H9 (cell line): ENCODE measurements around the gene TMEM154. TPM values are rescaled to one million over a fixed set of nuclear protein-coding genes. Genes with fewer than 3 reads are reported as not detected.

ENCODE experiments used
- DNase-seq: peaks from one replicate; pipeline ENCODE4 v3.0.0-alpha.2; 2017
- H2AFZ ChIP-seq: one replicate; pipeline ENCODE4 v1.6.1; 2013; ENCODE audit warnings: mild to moderate bottlenecking, low read length, control low read depth, moderate library complexity
- H2AK5ac ChIP-seq: 2 replicates; pipeline ENCODE4 v1.6.1; 2013; ENCODE audit warnings: low read length, control low read depth, mixed read lengths; ENCODE audit not compliant: insufficient read length
- H2BK120ac ChIP-seq: one replicate; pipeline ENCODE4 v1.6.1; 2013; ENCODE audit warnings: low read depth, mild to moderate bottlenecking, low read length, control low read depth, inconsistent platforms; ENCODE audit not compliant: poor library complexity, severe bottlenecking
- H2BK12ac ChIP-seq: 2 replicates; pipeline ENCODE4 v1.6.1; 2013; ENCODE audit warnings: low read length, control low read depth, mixed read lengths, low read depth; ENCODE audit not compliant: insufficient read length
- H2BK15ac ChIP-seq: 2 replicates; pipeline ENCODE4 v1.6.1; 2013; ENCODE audit warnings: low read depth, low read length, control low read depth
- H2BK20ac ChIP-seq: one replicate; pipeline ENCODE4 v1.6.1; 2013; ENCODE audit warnings: low read depth, mild to moderate bottlenecking, low read length, control low read depth, inconsistent platforms; ENCODE audit not compliant: poor library complexity, severe bottlenecking
- H2BK5ac ChIP-seq: 2 replicates; pipeline ENCODE4 v1.6.1; 2013; ENCODE audit warnings: low read length, control low read depth, mixed read lengths; ENCODE audit not compliant: insufficient read length
- H3K14ac ChIP-seq: 2 replicates; pipeline ENCODE4 v1.6.1; 2013; ENCODE audit warnings: low read length, control low read depth; ENCODE audit not compliant: insufficient read depth
- H3K18ac ChIP-seq: 2 replicates; pipeline ENCODE4 v1.6.1; 2013; ENCODE audit warnings: low read depth, mild to moderate bottlenecking, mixed read lengths, low read length, control low read depth; ENCODE audit not compliant: insufficient read length
- H3K23ac ChIP-seq: 2 replicates; pipeline ENCODE4 v1.6.1; 2013; ENCODE audit warnings: low read length, control low read depth, mixed read lengths, low read depth; ENCODE audit not compliant: insufficient read length
- H3K23me2 ChIP-seq: 2 replicates; pipeline ENCODE4 v1.6.1; 2013; ENCODE audit warnings: low read depth, mild to moderate bottlenecking, mixed read lengths, low read length, control low read depth; ENCODE audit not compliant: insufficient read length, poor library complexity, severe bottlenecking
- H3K27ac ChIP-seq: 2 replicates; pipeline ENCODE4 v1.5.1; 2013; ENCODE audit warnings: low read length, control low read depth, mixed read lengths, low read depth; ENCODE audit not compliant: insufficient read length
- H3K27me3 ChIP-seq: 2 replicates; pipeline ENCODE4 v1.6.1; 2013; ENCODE audit warnings: low read length, control low read depth, inconsistent platforms; ENCODE audit not compliant: insufficient read depth
- H3K4ac ChIP-seq: 2 replicates; pipeline ENCODE4 v1.6.1; 2013; ENCODE audit warnings: low read depth, mild to moderate bottlenecking, control low read depth, inconsistent platforms, low read length, moderate library complexity
- H3K4me1 ChIP-seq: 2 replicates; pipeline ENCODE4 v1.6.1; 2013; ENCODE audit warnings: low read length, control low read depth, inconsistent platforms; ENCODE audit not compliant: insufficient read depth
- H3K4me2 ChIP-seq: 2 replicates; pipeline ENCODE4 v1.6.1; 2013; ENCODE audit warnings: low read length, control low read depth, mixed read lengths; ENCODE audit not compliant: insufficient read length, insufficient read depth
- H3K56ac ChIP-seq: 2 replicates; pipeline ENCODE4 v1.6.1; 2013; ENCODE audit warnings: low read depth, mild to moderate bottlenecking, mixed read lengths, low read length, control low read depth; ENCODE audit not compliant: insufficient read length
- H3K79me1 ChIP-seq: 2 replicates; pipeline ENCODE4 v1.6.1; 2013; ENCODE audit warnings: low read depth, mild to moderate bottlenecking, moderate library complexity, low read length, control low read depth, inconsistent platforms; ENCODE audit not compliant: insufficient read depth, poor library complexity, severe bottlenecking
- H3K79me2 ChIP-seq: 2 replicates; pipeline ENCODE4 v1.6.1; 2013; ENCODE audit warnings: low read length, control low read depth, inconsistent platforms; ENCODE audit not compliant: insufficient read depth
- H3K9ac ChIP-seq: 2 replicates; pipeline ENCODE4 v1.6.1; 2013; ENCODE audit warnings: low read length, control low read depth, mixed read lengths; ENCODE audit not compliant: insufficient read length; ENCODE audit errors: extremely low read depth
- H3K9me3 ChIP-seq: one replicate; pipeline ENCODE4 v1.6.1; 2013; ENCODE audit warnings: low read depth, low read length, inconsistent platforms; ENCODE audit not compliant: control insufficient read depth
- H3T11ph ChIP-seq: one replicate; pipeline ENCODE4 v1.6.1; 2013; ENCODE audit warnings: mild to moderate bottlenecking, low read length, control low read depth, inconsistent platforms
- H4K20me1 ChIP-seq: one replicate; pipeline ENCODE4 v1.6.1; 2013; ENCODE audit not compliant: control insufficient read depth, insufficient read length, insufficient read depth
- H4K5ac ChIP-seq: 2 replicates; pipeline ENCODE4 v1.6.1; 2013; ENCODE audit warnings: low read depth, mild to moderate bottlenecking, mixed read lengths, low read length, control low read depth; ENCODE audit not compliant: insufficient read length
- H4K8ac ChIP-seq: replicated peaks from 2 replicates; pipeline ENCODE4 v1.6.1; 2013; ENCODE audit warnings: low read length, control low read depth, mixed read lengths, low read depth; ENCODE audit not compliant: insufficient read length
- H4K91ac ChIP-seq: 2 replicates; pipeline ENCODE4 v1.6.1; 2013; ENCODE audit warnings: low read depth, mild to moderate bottlenecking, moderate library complexity, mixed read lengths, low read length, control low read depth; ENCODE audit not compliant: insufficient read length
- H3K27ac Mint-ChIP-seq, 3 experiments: 2 replicates in 2 of 3; 3 replicates in 1 of 3; pipeline ENCODE4 v1.8.0; 2020 to 2021; ENCODE audit warnings: mixed read lengths in 3 of 3, mild to moderate bottlenecking in 1 of 3, moderate library complexity in 1 of 3
- H3K27me3 Mint-ChIP-seq: 2 replicates; pipeline ENCODE4 v1.8.0; 2021; ENCODE audit warnings: low read depth, mild to moderate bottlenecking, moderate library complexity, mixed read lengths
- H3K36me3 Mint-ChIP-seq, 3 experiments: 2 replicates in 2 of 3; 3 replicates in 1 of 3; pipeline ENCODE4 v1.8.0; 2020 to 2021; ENCODE audit warnings: low read depth in 3 of 3, mixed read lengths in 3 of 3; ENCODE audit not compliant: insufficient read depth in 1 of 3
- H3K4me1 Mint-ChIP-seq, 2 experiments: 2 replicates each; pipeline ENCODE4 v1.8.0; 2020; ENCODE audit warnings: mixed read lengths in 2 of 2
- H3K4me3 Mint-ChIP-seq, 2 experiments: 2 replicates in 1 of 2; 3 replicates in 1 of 2; pipeline ENCODE4 v1.8.0; 2020 to 2021; ENCODE audit warnings: mild to moderate bottlenecking in 2 of 2, mixed read lengths in 2 of 2, moderate library complexity in 1 of 2
- H3K9me3 Mint-ChIP-seq, 2 experiments: 2 replicates in 1 of 2; 3 replicates in 1 of 2; pipeline ENCODE4 v1.8.0; 2020; ENCODE audit warnings: mild to moderate bottlenecking in 2 of 2, mixed read lengths in 2 of 2, moderate library complexity in 1 of 2
- WGBS: extraction: QIAGEN DNeasy Blood & Tissue Kit; methylation state at CpG from one replicate; pipeline ENCODE4 v1.1.7; 2013; ENCODE audit warnings: missing lambda C conversion rate, low lambda C conversion rate, mixed read lengths; ENCODE audit not compliant: insufficient read length; ENCODE audit errors: extremely low coverage; 5-methylcytosine and 5-hydroxymethylcytosine counted together
- total RNA-seq: library from RNA; stranded (reverse); gene quantifications from 2 replicates; pipeline ENCODE4 v1.2.1, GENCODE V29; 2021
- TF ChIP-seq, protein P1 (sequence below): fragments of 200-600 bp; sonication (generic); conservative IDR thresholded peaks from 3 replicates; pipeline ENCODE4 v1.8.0; 2021; ENCODE audit warnings: antibody characterized with exemption, mild to moderate bottlenecking

The TMEM154 gene
- total RNA-seq, 1 experiment from 2014 or later: 1.7 TPM

DNA sequence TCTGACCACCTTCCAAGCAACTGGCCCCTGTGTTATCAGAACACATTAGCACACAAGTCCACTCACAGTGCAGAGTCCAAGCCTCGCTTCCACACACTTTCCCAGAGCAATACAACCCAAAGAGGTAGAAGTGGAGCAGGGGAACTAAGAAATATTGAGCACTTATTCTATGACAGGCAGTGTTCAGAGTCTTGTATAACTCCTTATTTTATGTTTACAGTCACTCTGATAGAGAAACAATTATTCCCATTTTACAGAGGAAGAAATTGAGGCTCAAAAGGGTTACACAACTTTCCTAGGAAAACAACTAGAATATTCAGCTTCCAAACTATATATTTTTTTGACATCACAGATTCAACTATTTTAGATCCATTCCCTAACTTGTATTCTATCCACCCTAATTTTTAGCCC lies 18.3 kb upstream of the TMEM154 start:
- Histone ChIP-seq H4K8ac (no peak overlapping the region), H4K20me1 (no peaks in the 10 kb centered on the region), H3K4me1 (peaks cover 8% of the 10 kb centered on the region; the same call in 1 of the 2 replicates), H2AK5ac (no peak overlapping the region), H2BK20ac (no peak overlapping the region), H3K14ac (no peak overlapping the region), H2BK15ac (no peak overlapping the region), H3K27ac (no peak overlapping the region), H3T11ph (no peak overlapping the region), H3K27me3 (no peaks in the 10 kb centered on the region), H2BK120ac (no peak overlapping the region), H3K23ac (no peak overlapping the region), H3K9ac (no peak overlapping the region), H3K18ac (no peak overlapping the region), H2BK12ac (no peak overlapping the region), H3K79me2 (no peaks in the 10 kb centered on the region), H2AFZ (no peak overlapping the region), H3K4me2 (no peak overlapping the region), H4K91ac (no peak overlapping the region), H3K23me2 (no peaks in the 10 kb centered on the region), H3K79me1 (no peaks in the 10 kb centered on the region), H3K9me3 (no peaks in the 10 kb centered on the region), H4K5ac (no peak overlapping the region), H2BK5ac (no peak overlapping the region), H3K56ac (no peak overlapping the region), H3K4ac (no peak overlapping the region)
- TF ChIP-seq, protein P1, sequence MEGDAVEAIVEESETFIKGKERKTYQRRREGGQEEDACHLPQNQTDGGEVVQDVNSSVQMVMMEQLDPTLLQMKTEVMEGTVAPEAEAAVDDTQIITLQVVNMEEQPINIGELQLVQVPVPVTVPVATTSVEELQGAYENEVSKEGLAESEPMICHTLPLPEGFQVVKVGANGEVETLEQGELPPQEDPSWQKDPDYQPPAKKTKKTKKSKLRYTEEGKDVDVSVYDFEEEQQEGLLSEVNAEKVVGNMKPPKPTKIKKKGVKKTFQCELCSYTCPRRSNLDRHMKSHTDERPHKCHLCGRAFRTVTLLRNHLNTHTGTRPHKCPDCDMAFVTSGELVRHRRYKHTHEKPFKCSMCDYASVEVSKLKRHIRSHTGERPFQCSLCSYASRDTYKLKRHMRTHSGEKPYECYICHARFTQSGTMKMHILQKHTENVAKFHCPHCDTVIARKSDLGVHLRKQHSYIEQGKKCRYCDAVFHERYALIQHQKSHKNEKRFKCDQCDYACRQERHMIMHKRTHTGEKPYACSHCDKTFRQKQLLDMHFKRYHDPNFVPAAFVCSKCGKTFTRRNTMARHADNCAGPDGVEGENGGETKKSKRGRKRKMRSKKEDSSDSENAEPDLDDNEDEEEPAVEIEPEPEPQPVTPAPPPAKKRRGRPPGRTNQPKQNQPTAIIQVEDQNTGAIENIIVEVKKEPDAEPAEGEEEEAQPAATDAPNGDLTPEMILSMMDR: no peak
- H3K4me1 Mint-ChIP-seq: peaks cover 48 to 53% of the 10 kb centered on the region in 2 experiments
- no peak overlapping the region for H3K4me3 Mint-ChIP-seq
- WGBS: no CpG with 5 or more reads among the region's 1 CpG
- H3K9me3 Mint-ChIP-seq: 0 out of 5 replicates have a peak, but pooled peaks cover 0 to under 1% of the 10 kb centered on the region in 2 experiments
- no peaks in the 10 kb centered on the region for H3K36me3 Mint-ChIP-seq
- H3K27ac Mint-ChIP-seq: peak overlapping the region in 2 of 3 experiments; percentile 4 to 18; a peak in 2 of 7 replicates
- no peaks in the 10 kb centered on the region for H3K27me3 Mint-ChIP-seq
- DNase-seq: no peak
